SK-N-SH treated with all-trans-retinoic acid at 6 μM for 48 hours (cell line): ENCODE results near the gene RSAD1.

Source experiments
- CSRNP3 ChIP-seq: fragments of 250-450 bp; sonication (Bioruptor Pico); IDR thresholded peaks from 2 replicates; pipeline ENCODE4 v1.5.1; 2021; ENCODE audit warnings: mild to moderate bottlenecking, moderate library complexity
- ESRRG ChIP-seq: fragments of 250-450 bp; sonication (Bioruptor Pico); IDR thresholded peaks from 2 replicates; pipeline ENCODE4 v1.6.1; 2021; ENCODE audit warnings: mild to moderate bottlenecking
- RARB ChIP-seq: fragments of 250-450 bp; sonication (Bioruptor Pico); IDR thresholded peaks from 2 replicates; pipeline ENCODE4 v1.8.0; 2021; ENCODE audit warnings: mild to moderate bottlenecking, moderate library complexity
- ZC3H10 ChIP-seq: fragments of 250-450 bp; sonication (Bioruptor Pico); IDR thresholded peaks from 2 replicates; pipeline ENCODE4 v1.5.1; 2021; ENCODE audit warnings: mild to moderate bottlenecking, moderate library complexity
- ZFP3 ChIP-seq: fragments of 250-450 bp; sonication (Bioruptor Pico); IDR thresholded peaks from 2 replicates; pipeline ENCODE4 v1.5.0; 2020; ENCODE audit warnings: mild to moderate bottlenecking, moderate library complexity
- ZFP30 ChIP-seq: fragments of 450-650 bp; formaldehyde crosslinking; IDR thresholded peaks from 2 replicates; pipeline ENCODE4 v1.5.0; 2022; ENCODE audit warnings: mild to moderate bottlenecking, moderate library complexity

GRCh38 chr17:50459756-50460155 is 18.9 kb upstream of the RSAD1 start:
- no peak for TF ChIP-seq CSRNP3 (CRISPR knock-in tag)
- no peak for TF ChIP-seq ZFP30 (CRISPR knock-in tag)
- TF ChIP-seq ZC3H10 (CRISPR knock-in tag): no peak
- no peak for TF ChIP-seq ZFP3 (CRISPR knock-in tag)
- TF ChIP-seq RARB: no peak
- TF ChIP-seq ESRRG (CRISPR knock-in tag): no peak
